HCT116 (cell line): ENCODE results near the gene RSPO4.

Experiments
- CEBPB ChIP-seq: IDR thresholded peaks from 2 replicates; pipeline ENCODE4 v1.6.1; 2012; ENCODE audit warnings: low read depth
- EZH2 ChIP-seq: fragments of 200-600 bp; sonication (generic); IDR thresholded peaks from 2 replicates; pipeline ENCODE4 v1.6.1; 2017; ENCODE audit warnings: antibody characterized with exemption, mixed run types
- EZH2phosphoT487 ChIP-seq: fragments of 200-600 bp; IDR thresholded peaks from 2 replicates; pipeline ENCODE4 v1.6.1; 2018; ENCODE audit warnings: antibody characterized with exemption, borderline replicate concordance
- JUND ChIP-seq: IDR thresholded peaks from 2 replicates; pipeline ENCODE4 v1.6.1; 2012
- POLR2A ChIP-seq: IDR thresholded peaks from 2 replicates; pipeline ENCODE4 v1.7.0; 2011; ENCODE audit warnings: borderline replicate concordance; ENCODE audit not compliant: insufficient read depth, insufficient read length; ENCODE audit errors: extremely low read depth
- RAD21 ChIP-seq: IDR thresholded peaks from 2 replicates; pipeline ENCODE4 v1.6.1; 2012; ENCODE audit warnings: low read depth, mild to moderate bottlenecking
- SIN3A ChIP-seq: IDR thresholded peaks from 2 replicates; pipeline ENCODE4 v1.6.1; 2012; ENCODE audit warnings: low read depth
- YY1 ChIP-seq: IDR thresholded peaks from 2 replicates; pipeline ENCODE4 v1.6.1; 2011; ENCODE audit warnings: low read length, low read depth, moderate library complexity, mild to moderate bottlenecking; ENCODE audit not compliant: insufficient replicate concordance; ENCODE audit errors: extremely low read depth
- ZFX ChIP-seq: fragments of 450-650 bp; IDR thresholded peaks from 2 replicates; pipeline ENCODE4 v1.6.1; 2017
- TF ChIP-seq, protein P1 (sequence below), 3 experiments: fragments of 200-600 bp in 1 of 3; sonication (generic) in 1 of 3; IDR thresholded peaks in 2 of 3; conservative IDR thresholded peaks in 1 of 3; 2 replicates each; pipeline ENCODE4 v1.5.1; 2012 to 2017; ENCODE audit warnings: low read depth in 2 of 3, low read length in 2 of 3, antibody characterized with exemption in 1 of 3, borderline replicate concordance in 1 of 3, control low read depth in 1 of 3, mild to moderate bottlenecking in 1 of 3, mixed read lengths in 1 of 3, mixed run types in 1 of 3, moderate library complexity in 1 of 3; ENCODE audit not compliant: insufficient read depth in 1 of 3
- TF ChIP-seq, protein P2 (sequence below): IDR thresholded peaks from 2 replicates; pipeline ENCODE4 v1.6.1; 2012
- TF ChIP-seq, protein P3 (sequence below): IDR thresholded peaks from 2 replicates; pipeline ENCODE4 v1.6.1; 2012
- TF ChIP-seq, protein P4 (sequence below): IDR thresholded peaks from 2 replicates; pipeline ENCODE4 v1.6.1; 2011; ENCODE audit warnings: mild to moderate bottlenecking, low read length, moderate library complexity; ENCODE audit not compliant: insufficient replicate concordance; ENCODE audit errors: extremely low read depth

DNA sequence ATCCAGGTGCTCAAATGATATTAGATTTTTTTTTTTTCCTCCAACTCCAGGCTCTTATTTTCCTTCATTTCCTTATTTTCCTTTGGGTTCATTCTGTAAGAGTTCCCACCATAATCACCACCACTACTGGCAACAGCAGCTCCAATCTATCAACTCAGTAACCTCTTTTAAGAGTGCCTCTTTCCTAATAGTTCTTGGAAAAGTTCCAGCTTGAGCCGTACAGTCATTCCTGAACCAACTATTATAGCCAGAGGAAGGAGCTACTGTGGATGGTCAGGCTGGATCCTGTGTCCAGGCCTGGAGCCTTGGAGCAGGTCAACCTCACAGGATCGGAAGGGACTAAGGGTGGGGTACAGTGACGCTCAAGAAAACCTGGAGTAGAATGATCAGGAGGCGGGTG is 81.8 kb downstream of the RSPO4 start:
- TF ChIP-seq POLR2A = no peak
- TF ChIP-seq, protein P1, sequence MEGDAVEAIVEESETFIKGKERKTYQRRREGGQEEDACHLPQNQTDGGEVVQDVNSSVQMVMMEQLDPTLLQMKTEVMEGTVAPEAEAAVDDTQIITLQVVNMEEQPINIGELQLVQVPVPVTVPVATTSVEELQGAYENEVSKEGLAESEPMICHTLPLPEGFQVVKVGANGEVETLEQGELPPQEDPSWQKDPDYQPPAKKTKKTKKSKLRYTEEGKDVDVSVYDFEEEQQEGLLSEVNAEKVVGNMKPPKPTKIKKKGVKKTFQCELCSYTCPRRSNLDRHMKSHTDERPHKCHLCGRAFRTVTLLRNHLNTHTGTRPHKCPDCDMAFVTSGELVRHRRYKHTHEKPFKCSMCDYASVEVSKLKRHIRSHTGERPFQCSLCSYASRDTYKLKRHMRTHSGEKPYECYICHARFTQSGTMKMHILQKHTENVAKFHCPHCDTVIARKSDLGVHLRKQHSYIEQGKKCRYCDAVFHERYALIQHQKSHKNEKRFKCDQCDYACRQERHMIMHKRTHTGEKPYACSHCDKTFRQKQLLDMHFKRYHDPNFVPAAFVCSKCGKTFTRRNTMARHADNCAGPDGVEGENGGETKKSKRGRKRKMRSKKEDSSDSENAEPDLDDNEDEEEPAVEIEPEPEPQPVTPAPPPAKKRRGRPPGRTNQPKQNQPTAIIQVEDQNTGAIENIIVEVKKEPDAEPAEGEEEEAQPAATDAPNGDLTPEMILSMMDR (IDR thresholded peaks at IDR 0.05 in 2 of 3, conservative IDR thresholded peaks at IDR 0.05 in 1 of 3; ENCODE audit: borderline replicate concordance in 1 of 3, insufficient read depth in 1 of 3, low read depth in 2 of 3, low read length in 2 of 3) = no peak
- TF ChIP-seq EZH2 = no peak
- no peak for TF ChIP-seq CEBPB
- TF ChIP-seq, protein P2, sequence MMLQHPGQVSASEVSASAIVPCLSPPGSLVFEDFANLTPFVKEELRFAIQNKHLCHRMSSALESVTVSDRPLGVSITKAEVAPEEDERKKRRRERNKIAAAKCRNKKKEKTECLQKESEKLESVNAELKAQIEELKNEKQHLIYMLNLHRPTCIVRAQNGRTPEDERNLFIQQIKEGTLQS = no peak
- TF ChIP-seq, protein P3, sequence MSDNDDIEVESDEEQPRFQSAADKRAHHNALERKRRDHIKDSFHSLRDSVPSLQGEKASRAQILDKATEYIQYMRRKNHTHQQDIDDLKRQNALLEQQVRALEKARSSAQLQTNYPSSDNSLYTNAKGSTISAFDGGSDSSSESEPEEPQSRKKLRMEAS = no peak
- no peak for TF ChIP-seq SIN3A
- no peak for TF ChIP-seq JUND
- TF ChIP-seq RAD21 = no peak
- TF ChIP-seq YY1 = no peak
- TF ChIP-seq ZFX = no peak
- no peak for TF ChIP-seq EZH2phosphoT487
- TF ChIP-seq, protein P4, sequence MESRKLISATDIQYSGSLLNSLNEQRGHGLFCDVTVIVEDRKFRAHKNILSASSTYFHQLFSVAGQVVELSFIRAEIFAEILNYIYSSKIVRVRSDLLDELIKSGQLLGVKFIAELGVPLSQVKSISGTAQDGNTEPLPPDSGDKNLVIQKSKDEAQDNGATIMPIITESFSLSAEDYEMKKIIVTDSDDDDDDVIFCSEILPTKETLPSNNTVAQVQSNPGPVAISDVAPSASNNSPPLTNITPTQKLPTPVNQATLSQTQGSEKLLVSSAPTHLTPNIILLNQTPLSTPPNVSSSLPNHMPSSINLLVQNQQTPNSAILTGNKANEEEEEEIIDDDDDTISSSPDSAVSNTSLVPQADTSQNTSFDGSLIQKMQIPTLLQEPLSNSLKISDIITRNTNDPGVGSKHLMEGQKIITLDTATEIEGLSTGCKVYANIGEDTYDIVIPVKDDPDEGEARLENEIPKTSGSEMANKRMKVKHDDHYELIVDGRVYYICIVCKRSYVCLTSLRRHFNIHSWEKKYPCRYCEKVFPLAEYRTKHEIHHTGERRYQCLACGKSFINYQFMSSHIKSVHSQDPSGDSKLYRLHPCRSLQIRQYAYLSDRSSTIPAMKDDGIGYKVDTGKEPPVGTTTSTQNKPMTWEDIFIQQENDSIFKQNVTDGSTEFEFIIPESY = no peak
